ENCODE data around the gene CLIP4. TPM values are rescaled to one million over a fixed set of nuclear protein-coding genes. Genes with fewer than 3 reads are reported as not detected.

CLIP4 gene
- total and polyA plus RNA-seq, 2 of the 13 experiments (the other 11 are each of a cell fraction or from before 2014, with no cell fraction given): 0.46 to 0.49 TPM

DNA sequence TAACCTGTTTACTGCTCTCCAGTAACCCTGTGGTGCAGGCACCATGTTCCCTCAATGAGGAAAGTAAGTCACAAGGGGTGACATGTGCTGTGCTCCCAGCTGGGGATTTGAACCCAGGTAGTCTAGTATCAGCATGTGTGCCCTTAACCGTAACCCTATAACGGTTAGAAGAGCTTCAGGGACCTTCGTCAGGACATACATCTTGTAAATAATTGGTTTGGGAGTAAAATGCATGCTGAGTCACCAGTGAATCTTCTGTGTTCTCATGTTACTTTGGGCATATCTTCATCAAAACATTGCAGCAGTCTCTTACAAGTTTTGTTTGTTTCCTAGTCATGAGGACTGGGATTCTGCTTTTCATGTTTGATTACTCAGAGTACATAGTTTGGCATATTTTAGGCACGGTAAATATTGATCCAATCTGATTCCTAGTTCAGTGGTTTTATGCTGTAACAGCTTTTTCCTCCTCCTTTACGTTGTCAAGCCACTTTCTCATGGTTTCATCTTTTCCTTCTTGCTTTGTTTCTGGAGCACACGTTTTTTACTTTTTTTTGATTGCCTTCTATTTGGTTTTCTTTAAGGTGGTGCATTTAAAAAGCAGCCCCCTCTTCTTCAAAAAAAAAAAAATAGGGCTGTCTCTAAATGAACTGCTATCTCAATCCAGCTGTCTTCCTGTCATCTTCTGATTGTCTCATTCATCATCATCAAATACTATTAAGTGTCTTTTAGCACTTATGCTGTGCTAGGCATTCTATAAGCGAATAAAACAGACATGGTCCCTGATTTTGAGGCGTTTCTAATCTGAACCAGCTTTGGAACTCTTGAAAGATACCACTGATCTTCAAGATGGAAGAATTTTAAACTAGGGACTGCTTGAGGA, 50.4 kb downstream of the CLIP4 start (continued):
- TF ChIP-seq NCOA2 (CRISPR knock-in tag; IDR thresholded peaks at IDR 0.05) (peak; percentile 63; the same call in 1 of the 2 replicates), KDM3A (CRISPR knock-in tag; IDR thresholded peaks at IDR 0.05; ENCODE audit: low read depth) (no peak), SP2 (CRISPR knock-in tag; IDR thresholded peaks at IDR 0.05) (no peak), ZNF605 (CRISPR knock-in tag; IDR thresholded peaks at IDR 0.05) (no peak), MBD4 (IDR thresholded peaks at IDR 0.05; ENCODE audit: borderline replicate concordance, low read length) (peak; percentile 59; the same call in 1 of the 2 replicates), SETDB1 (CRISPR knock-in tag; IDR thresholded peaks at IDR 0.05; ENCODE audit: borderline replicate concordance) (no peak), FOXA3 (CRISPR knock-in tag; IDR thresholded peaks at IDR 0.05) (peak; percentile 94), ZNF644 (CRISPR knock-in tag; IDR thresholded peaks at IDR 0.05; ENCODE audit: low read depth) (peak; percentile 55), TCF12 (IDR thresholded peaks at IDR 0.05) (no peak), TCF12 (CRISPR knock-in tag; IDR thresholded peaks at IDR 0.05) (no peak), ZNF776 (CRISPR knock-in tag; IDR thresholded peaks at IDR 0.05) (no peak), TBL1XR1 (IDR thresholded peaks at IDR 0.05; ENCODE audit: borderline replicate concordance, low read length, partially characterized antibody) (peak; percentile 90), ZNF44 (CRISPR knock-in tag; IDR thresholded peaks at IDR 0.05) (no peak), ZNF329 (CRISPR knock-in tag; IDR thresholded peaks at IDR 0.05; ENCODE audit: low read depth) (no peak), ZNF143 (CRISPR knock-in tag; IDR thresholded peaks at IDR 0.05) (no peak), SSRP1 (CRISPR knock-in tag; IDR thresholded peaks at IDR 0.05) (0 out of 2 replicates have a peak, but pooled peaks have one; percentile 30), ZNF83 (CRISPR knock-in tag; IDR thresholded peaks at IDR 0.05; ENCODE audit: borderline replicate concordance) (no peak), SMAD3 (CRISPR knock-in tag; IDR thresholded peaks at IDR 0.05) (0 out of 2 replicates have a peak, but pooled peaks have one; percentile 51), GPN1 (CRISPR knock-in tag; IDR thresholded peaks at IDR 0.05; ENCODE audit: borderline replicate concordance) (no peak), CREM (IDR thresholded peaks at IDR 0.05) (peak; percentile 35; the same call in 1 of the 2 replicates), CREM (CRISPR knock-in tag; IDR thresholded peaks at IDR 0.05) (no peak), ELF3 (CRISPR knock-in tag; IDR thresholded peaks at IDR 0.05) (peak; percentile 71)
- TF ChIP-seq, protein P1, sequence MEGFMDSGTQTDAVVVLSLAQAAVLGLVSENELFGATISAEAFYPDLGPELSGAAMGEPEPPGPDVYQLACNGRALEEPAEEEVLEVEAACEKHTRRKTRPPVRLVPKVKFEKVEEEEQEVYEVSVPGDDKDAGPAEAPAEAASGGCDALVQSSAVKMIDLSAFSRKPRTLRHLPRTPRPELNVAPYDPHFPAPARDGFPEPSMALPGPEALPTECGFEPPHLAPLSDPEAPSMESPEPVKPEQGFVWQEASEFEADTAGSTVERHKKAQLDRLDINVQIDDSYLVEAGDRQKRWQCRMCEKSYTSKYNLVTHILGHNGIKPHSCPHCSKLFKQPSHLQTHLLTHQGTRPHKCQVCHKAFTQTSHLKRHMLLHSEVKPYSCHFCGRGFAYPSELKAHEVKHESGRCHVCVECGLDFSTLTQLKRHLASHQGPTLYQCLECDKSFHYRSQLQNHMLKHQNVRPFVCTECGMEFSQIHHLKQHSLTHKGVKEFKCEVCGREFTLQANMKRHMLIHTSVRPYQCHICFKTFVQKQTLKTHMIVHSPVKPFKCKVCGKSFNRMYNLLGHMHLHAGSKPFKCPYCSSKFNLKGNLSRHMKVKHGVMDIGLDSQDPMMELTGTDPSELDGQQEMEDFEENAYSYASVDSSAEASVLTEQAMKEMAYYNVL (CRISPR knock-in tag; IDR thresholded peaks at IDR 0.05; ENCODE audit: borderline replicate concordance): no peak
- TF ChIP-seq, protein P2, sequence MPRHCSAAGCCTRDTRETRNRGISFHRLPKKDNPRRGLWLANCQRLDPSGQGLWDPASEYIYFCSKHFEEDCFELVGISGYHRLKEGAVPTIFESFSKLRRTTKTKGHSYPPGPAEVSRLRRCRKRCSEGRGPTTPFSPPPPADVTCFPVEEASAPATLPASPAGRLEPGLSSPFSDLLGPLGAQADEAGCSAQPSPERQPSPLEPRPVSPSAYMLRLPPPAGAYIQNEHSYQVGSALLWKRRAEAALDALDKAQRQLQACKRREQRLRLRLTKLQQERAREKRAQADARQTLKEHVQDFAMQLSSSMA (CRISPR knock-in tag; IDR thresholded peaks at IDR 0.05): no peak
- TF ChIP-seq, protein P3, sequence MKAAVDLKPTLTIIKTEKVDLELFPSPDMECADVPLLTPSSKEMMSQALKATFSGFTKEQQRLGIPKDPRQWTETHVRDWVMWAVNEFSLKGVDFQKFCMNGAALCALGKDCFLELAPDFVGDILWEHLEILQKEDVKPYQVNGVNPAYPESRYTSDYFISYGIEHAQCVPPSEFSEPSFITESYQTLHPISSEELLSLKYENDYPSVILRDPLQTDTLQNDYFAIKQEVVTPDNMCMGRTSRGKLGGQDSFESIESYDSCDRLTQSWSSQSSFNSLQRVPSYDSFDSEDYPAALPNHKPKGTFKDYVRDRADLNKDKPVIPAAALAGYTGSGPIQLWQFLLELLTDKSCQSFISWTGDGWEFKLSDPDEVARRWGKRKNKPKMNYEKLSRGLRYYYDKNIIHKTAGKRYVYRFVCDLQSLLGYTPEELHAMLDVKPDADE (CRISPR knock-in tag; IDR thresholded peaks at IDR 0.05): no peak
- TF ChIP-seq, protein P4, sequence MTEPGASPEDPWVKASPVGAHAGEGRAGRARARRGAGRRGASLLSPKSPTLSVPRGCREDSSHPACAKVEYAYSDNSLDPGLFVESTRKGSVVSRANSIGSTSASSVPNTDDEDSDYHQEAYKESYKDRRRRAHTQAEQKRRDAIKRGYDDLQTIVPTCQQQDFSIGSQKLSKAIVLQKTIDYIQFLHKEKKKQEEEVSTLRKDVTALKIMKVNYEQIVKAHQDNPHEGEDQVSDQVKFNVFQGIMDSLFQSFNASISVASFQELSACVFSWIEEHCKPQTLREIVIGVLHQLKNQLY (CRISPR knock-in tag; IDR thresholded peaks at IDR 0.05): 0 out of 2 replicates have a peak, but pooled peaks have one; percentile 13
- TF ChIP-seq, protein P5, sequence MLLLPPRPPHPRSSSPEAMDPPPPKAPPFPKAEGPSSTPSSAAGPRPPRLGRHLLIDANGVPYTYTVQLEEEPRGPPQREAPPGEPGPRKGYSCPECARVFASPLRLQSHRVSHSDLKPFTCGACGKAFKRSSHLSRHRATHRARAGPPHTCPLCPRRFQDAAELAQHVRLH (CRISPR knock-in tag; IDR thresholded peaks at IDR 0.05; ENCODE audit: borderline replicate concordance, low read depth): no peak
